Breast epithelium (tissue), 4 donors: ENCODE data around the gene ITGA8. TPM values are rescaled to one million over a fixed set of nuclear protein-coding genes. Genes with fewer than 3 reads are reported as not detected.

Source experiments
- DNase-seq, 2 donors: peaks; one replicate each; pipeline ENCODE4 v3.0.0-alpha.2; 2019; ENCODE audit warnings: low spot score in 2 of 2
- H3K27ac ChIP-seq, 2 donors: fragments of 200-600 bp; sonication (generic) in 1 of 2; one replicate each; pipeline ENCODE4 v1.5.1; 2016 to 2019; ENCODE audit warnings: mild to moderate bottlenecking in 1 of 2
- H3K27me3 ChIP-seq, 2 donors: fragments of 200-600 bp; sonication (generic) in 1 of 2; one replicate each; pipeline versions ENCODE4 v1.5.1 to v1.6.0; 2017 to 2019; ENCODE audit warnings: control low read depth in 1 of 2, mild to moderate bottlenecking in 1 of 2
- H3K36me3 ChIP-seq: fragments of 200-600 bp; one replicate; pipeline ENCODE4 v1.5.1; 2019
- H3K4me1 ChIP-seq, 2 donors: fragments of 200-600 bp; sonication (generic); one replicate each; pipeline ENCODE4 v1.5.1; 2016 to 2019; ENCODE audit warnings: control low read depth in 1 of 2
- H3K4me3 ChIP-seq, 3 donors: fragments of 200-600 bp; sonication (generic); 1 replicate in 2 of 3; 2 replicates in 1 of 3; pipeline ENCODE4 v1.5.1; 2016 to 2019; ENCODE audit warnings: mild to moderate bottlenecking in 3 of 3, moderate library complexity in 2 of 3
- H3K9me3 ChIP-seq, 2 donors: fragments of 200-600 bp; sonication (generic) in 1 of 2; one replicate each; pipeline ENCODE4 v1.5.1; 2016 to 2019; ENCODE audit warnings: control low read depth in 1 of 2
- CTCF ChIP-seq, 3 donors: fragments of 450-650 bp; IDR thresholded peaks; one replicate each; pipeline ENCODE4 v1.5.1; 2016 to 2017; ENCODE audit warnings: antibody characterized with exemption in 3 of 3, mild to moderate bottlenecking in 3 of 3, moderate library complexity in 3 of 3
- POLR2A ChIP-seq: fragments of 450-650 bp; IDR thresholded peaks from one replicate; pipeline ENCODE4 v1.6.1; 2016; ENCODE audit warnings: antibody characterized with exemption, mild to moderate bottlenecking, moderate library complexity
- POLR2AphosphoS5 ChIP-seq, 3 donors: sonication (generic); formaldehyde crosslinking; IDR thresholded peaks; one replicate each; pipeline ENCODE4 v1.6.1; 2017; ENCODE audit warnings: antibody characterized with exemption in 3 of 3
- intact Hi-C: fragments of 100-400 bp; cut with DNase I; formaldehyde crosslinking; loops from one replicate; pipeline ENCODE4 v1.15.1; 2023; ENCODE audit warnings: low total_unique reads
- total RNA-seq, 3 donors: library from RNA; depleted of rRNA; stranded (reverse); fragments of >200 nt; gene quantifications; one replicate each; pipeline ENCODE4 v1.1.0, GENCODE V29; 2016

The ITGA8 gene
- total RNA-seq, 3 donors from 2014 or later: 2.0 to 2.9 (median 2.6) TPM

DNA sequence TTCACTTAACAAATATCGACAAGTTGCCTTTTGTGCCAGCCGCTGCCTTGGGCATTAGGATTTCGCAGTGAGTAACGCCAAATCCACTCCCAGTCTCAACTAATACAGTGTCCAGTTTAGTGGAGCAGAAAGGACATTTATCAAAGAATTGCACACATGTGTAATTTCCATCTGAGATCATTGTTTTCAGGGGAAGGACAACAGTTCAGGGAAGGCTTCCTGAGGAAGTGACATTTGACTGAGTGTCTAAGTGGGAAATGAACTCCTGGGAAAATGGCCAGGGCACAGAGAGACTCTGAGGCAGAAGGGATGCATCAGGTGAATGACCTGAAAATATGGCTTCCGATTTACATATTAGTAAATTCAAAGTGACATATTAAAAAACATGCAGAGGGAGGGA lies 89.4 kb downstream of the ITGA8 start:
- no peak for DNase-seq
- H3K4me3 ChIP-seq: no peak overlapping the region
- intact Hi-C loops: no loop called here
- no peak overlapping the region for H3K27ac ChIP-seq
- TF ChIP-seq CTCF (IDR thresholded peaks at IDR 0.05) (no peak), POLR2A (no peak), POLR2AphosphoS5 (IDR thresholded peaks at IDR 0.05) (no peak)
- no peaks in the 10 kb centered on the region for H3K27me3 ChIP-seq
- no peaks in the 10 kb centered on the region for H3K36me3 ChIP-seq
- H3K9me3 ChIP-seq: no peaks in the 10 kb centered on the region
- H3K4me1 ChIP-seq: no peaks in the 10 kb centered on the region

- no peaks in the 10 kb centered on the region for H3K36me3 ChIP-seq
- no peaks in the 10 kb centered on the region for H3K9me3 ChIP-seq
- TF ChIP-seq POLR2AphosphoS5 (IDR thresholded peaks at IDR 0.05): no peak
- TF ChIP-seq POLR2A: no peak
- TF ChIP-seq CTCF (IDR thresholded peaks at IDR 0.05): no peak
- H3K4me3 ChIP-seq: no peak overlapping the region
- DNase-seq: no peak
- intact Hi-C loops: no loop called here
- H3K27ac ChIP-seq: no peak overlapping the region
- H3K4me1 ChIP-seq: no peaks in the 10 kb centered on the region
- H3K27me3 ChIP-seq: no peaks in the 10 kb centered on the region
Measured at GRCh38 chr10:15627617-15628196, 92.0 kb downstream of the ITGA8 start.

- no peaks in the 10 kb centered on the region for H3K36me3 ChIP-seq
- H3K27ac ChIP-seq: no peak overlapping the region
- H3K4me1 ChIP-seq: no peaks in the 10 kb centered on the region
- no peaks in the 10 kb centered on the region for H3K27me3 ChIP-seq
- H3K9me3 ChIP-seq: no peaks in the 10 kb centered on the region
- no peak overlapping the region for H3K4me3 ChIP-seq
- intact Hi-C loops: no loop called here
- DNase-seq: no peak
- TF ChIP-seq POLR2A (no peak), CTCF (IDR thresholded peaks at IDR 0.05) (no peak), POLR2AphosphoS5 (IDR thresholded peaks at IDR 0.05) (no peak)
Measured at GRCh38 chr10:15626937-15627336, 92.8 kb downstream of the ITGA8 start.

- no peak for DNase-seq
- Histone ChIP-seq H3K27me3 (no peaks in the 10 kb centered on the region), H3K36me3 (no peaks in the 10 kb centered on the region), H3K4me1 (no peaks in the 10 kb centered on the region), H3K9me3 (no peaks in the 10 kb centered on the region), H3K4me3 (no peak overlapping the region), H3K27ac (peak overlapping the region in 1 of 2 donors; percentile 5)
- TF ChIP-seq POLR2A (no peak), CTCF (IDR thresholded peaks at IDR 0.05) (no peak), POLR2AphosphoS5 (IDR thresholded peaks at IDR 0.05) (no peak)
- intact Hi-C loops: no loop called here
Measured at GRCh38 chr10:15625261-15625660, 94.5 kb downstream of the ITGA8 start.

GRCh38 chr10:15624401-15625196 lies 95.1 kb downstream of the ITGA8 start:
- intact Hi-C loops: no loop called here
- Histone ChIP-seq H3K27ac (peak overlapping the region in 1 of 2 donors; percentile 48), H3K4me1 (no peaks in the 10 kb centered on the region), H3K27me3 (no peaks in the 10 kb centered on the region), H3K4me3 (no peak overlapping the region), H3K9me3 (no peaks in the 10 kb centered on the region), H3K36me3 (no peaks in the 10 kb centered on the region)
- TF ChIP-seq POLR2A: no peak
- no peak for TF ChIP-seq CTCF (IDR thresholded peaks at IDR 0.05)
- TF ChIP-seq POLR2AphosphoS5 (IDR thresholded peaks at IDR 0.05): no peak
- no peak for DNase-seq
